Umbilical cord (tissue), 2 donors: ENCODE measurements around the gene IRX5. TPM values are rescaled to one million over a fixed set of nuclear protein-coding genes. Genes with fewer than 3 reads are reported as not detected.

ENCODE experiments used
- DNase-seq: peaks from one replicate; pipeline ENCODE4 v3.0.0-alpha.2; 2015; ENCODE audit warnings: low spot score
- total RNA-seq: library from RNA; depleted of rRNA; stranded (reverse); fragments of >200 nt; gene quantifications from one replicate; pipeline ENCODE4 v1.2.3, GENCODE V29; 2014; ENCODE audit warnings: low replicate concordance; ENCODE audit not compliant: insufficient read depth

Gene IRX5
- total RNA-seq, 1 donor from 2014 or later: 5.1 TPM

- no peak for DNase-seq
These were observed 129 bp downstream of the IRX5 start for GRCh38 chr16:54930869-54931119.

- peak; percentile 47 for DNase-seq
These were observed 702 bp downstream of the IRX5 start for GRCh38 chr16:54931120-54932014.

GRCh38 chr16:54932021-54932660 is 1.5 kb downstream of the IRX5 start:
- DNase-seq: peak; percentile 9

GRCh38 chr16:54932737-54933254 is 2.1 kb downstream of the IRX5 start:
- no peak for DNase-seq

- no peak for DNase-seq
These were observed 2.8 kb downstream of the IRX5 start for GRCh38 chr16:54933281-54934011.

GRCh38 chr16:54934481-54935265 is 4.0 kb downstream of the IRX5 start:
- peak; percentile 38 for DNase-seq

GRCh38 chr16:54935266-54935968 is 4.8 kb downstream of the IRX5 start:
- DNase-seq: peak; percentile 31

GRCh38 chr16:54936201-54936978 is 5.7 kb downstream of the IRX5 start:
- DNase-seq: peak; percentile 47

- peak; percentile 56 for DNase-seq
These were observed 6.5 kb downstream of the IRX5 start for GRCh38 chr16:54936979-54937670.

GRCh38 chr16:54937671-54938211 is 7.1 kb downstream of the IRX5 start:
- no peak for DNase-seq

GRCh38 chr16:54938212-54939028 is 7.8 kb downstream of the IRX5 start:
- DNase-seq: peak; percentile 15

- no peak for DNase-seq
These were observed 8.3 kb downstream of the IRX5 start for GRCh38 chr16:54939029-54939346.

- no peak for DNase-seq
These were observed 9.0 kb downstream of the IRX5 start for GRCh38 chr16:54939510-54940278.

GRCh38 chr16:54940279-54940604 is 9.6 kb downstream of the IRX5 start:
- DNase-seq: no peak

GRCh38 chr16:54942353-54942943 is 11.8 kb downstream of the IRX5 start:
- DNase-seq: no peak

- DNase-seq: no peak
These were observed 13.3 kb downstream of the IRX5 start for GRCh38 chr16:54944002-54944401.

- no peak for DNase-seq
These were observed 14.4 kb downstream of the IRX5 start for GRCh38 chr16:54945063-54945462.
